Measurements from ENCODE around the gene NBR1.
"Not testable (repeated sequence)": the region's sequence is repeated elsewhere in the genome, so short reads cannot be mapped to it uniquely, and the experiment has no call there.

Gene NBR1

GRCh38 chr17:43153197-43153835 is 17.7 kb upstream of the NBR1 start:
- not testable (repeated sequence) for DNase-seq (ENCODE audit: low spot score)

GRCh38 chr17:43155666-43156065 is 15.3 kb upstream of the NBR1 start:
- no peak for DNase-seq (ENCODE audit: low spot score)

DNA sequence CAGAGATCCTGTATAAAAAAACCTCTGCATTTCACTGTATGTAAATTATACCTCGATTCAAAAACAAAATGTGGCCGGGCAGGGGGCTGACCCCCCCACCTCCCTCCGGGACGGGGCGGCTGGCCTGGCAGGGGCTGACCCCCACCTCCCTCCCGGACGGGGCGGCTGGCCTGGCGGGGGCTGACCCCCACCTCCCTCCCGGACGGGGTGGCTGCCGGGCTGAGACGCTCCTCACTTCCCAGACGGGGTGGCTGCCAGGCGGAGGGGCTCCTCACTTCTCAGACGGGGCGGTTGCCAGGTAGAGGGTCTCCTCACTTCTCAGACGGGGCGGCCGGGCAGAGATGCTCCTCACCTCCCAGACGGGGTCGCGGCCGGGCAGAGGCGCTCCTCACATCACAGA is 11.8 kb upstream of the NBR1 start:
- not testable (repeated sequence) for DNase-seq (ENCODE audit: low spot score)

DNA sequence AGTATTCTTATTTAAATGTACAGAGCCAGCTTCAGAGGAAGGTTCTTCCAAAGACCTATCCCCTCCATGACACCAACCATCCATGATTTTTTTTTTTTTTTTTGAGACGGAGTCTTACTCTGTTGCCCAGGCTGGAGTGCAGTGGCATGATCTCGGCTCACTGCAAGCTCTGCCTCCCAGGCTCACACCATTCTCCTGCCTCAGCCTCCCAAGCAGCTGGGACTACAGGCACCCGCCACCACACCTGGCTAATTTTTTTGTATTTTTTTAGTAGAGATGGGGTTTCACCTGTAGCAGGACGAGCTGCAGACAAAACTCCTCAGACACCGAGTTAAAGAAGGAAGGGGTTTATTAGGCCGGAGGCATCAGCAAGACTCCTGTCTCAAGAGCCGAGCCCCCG is 11.1 kb upstream of the NBR1 start:
- not testable (repeated sequence) for DNase-seq (ENCODE audit: low spot score)

- not testable (repeated sequence) for DNase-seq (ENCODE audit: low spot score)
These were observed 5.0 kb upstream of the NBR1 start for GRCh38 chr17:43165971-43166370.

GRCh38 chr17:43169561-43170139 is 1.4 kb upstream of the NBR1 start:
- DNase-seq (ENCODE audit: low spot score) = peak; percentile 14

GRCh38 chr17:43170140-43170765 is 761 bp upstream of the NBR1 start:
- DNase-seq (ENCODE audit: low spot score) = peak; percentile 97

- DNase-seq (ENCODE audit: low spot score) = peak; percentile 65
These were observed 823 bp downstream of the NBR1 start for GRCh38 chr17:43171586-43172487.

DNA sequence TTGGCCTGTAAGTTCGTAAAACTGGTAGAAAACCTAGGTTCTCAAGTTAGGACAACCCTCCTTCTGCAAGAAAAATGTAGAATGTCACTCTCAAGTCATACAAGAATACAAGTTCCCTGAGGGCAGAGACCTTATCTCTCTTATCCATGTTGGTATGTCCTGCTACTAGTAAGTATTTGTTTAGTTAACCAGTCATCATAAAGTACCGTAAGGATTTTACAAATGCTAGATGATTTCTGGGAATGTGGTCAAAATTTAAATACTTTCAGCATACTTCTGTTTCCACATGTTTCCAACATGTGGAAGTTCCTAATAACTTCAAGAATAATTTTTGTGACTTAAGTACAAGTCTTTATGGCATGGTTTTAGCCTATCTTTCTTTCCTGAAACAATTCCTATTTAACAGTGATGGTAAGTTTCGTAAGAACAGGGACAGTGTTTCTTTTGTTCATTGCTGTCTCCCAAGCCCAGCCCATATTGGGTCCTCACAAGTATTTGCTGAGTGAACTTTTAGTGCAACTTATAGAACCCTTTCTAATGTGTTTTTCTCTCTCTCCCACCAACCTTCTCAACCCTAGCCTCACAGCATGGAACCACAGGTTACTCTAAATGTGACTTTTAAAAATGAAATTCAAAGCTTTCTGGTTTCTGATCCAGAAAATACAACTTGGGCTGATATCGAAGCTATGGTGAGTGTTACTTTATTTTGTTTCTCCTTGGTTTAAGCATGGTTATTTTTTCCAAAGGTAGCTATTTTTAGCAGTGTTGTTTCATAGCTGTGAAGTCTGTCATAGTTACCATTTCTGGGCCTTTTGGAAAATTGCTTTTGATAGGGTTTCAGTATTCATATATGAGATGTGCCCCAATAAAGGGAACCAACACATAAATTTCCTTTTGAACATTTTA is 4.5 kb downstream of the NBR1 start:
- DNase-seq (ENCODE audit: low spot score) = peak; percentile 48

DNA sequence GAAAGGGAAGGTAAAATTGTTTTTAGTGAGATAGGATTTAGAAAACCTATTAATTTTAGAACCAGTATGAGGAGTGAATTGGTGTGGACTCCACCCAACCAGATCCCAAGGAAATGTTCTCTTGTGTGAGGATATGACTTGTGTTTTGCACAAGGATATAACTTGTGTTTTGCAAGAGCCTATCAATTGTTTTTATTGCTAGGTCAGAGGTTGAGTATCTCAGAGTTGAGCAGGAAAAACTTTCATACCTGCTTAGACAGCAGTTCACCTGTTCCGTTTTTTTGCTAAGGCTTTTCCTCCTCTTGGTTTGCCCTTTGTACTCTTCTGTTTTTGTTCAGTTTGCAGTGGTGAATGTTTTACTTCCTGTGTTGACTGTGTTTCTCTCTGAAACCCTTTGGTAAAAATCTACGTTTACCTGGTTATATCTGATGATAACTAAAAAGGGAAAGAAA is 5.1 kb downstream of the NBR1 start:
- DNase-seq (ENCODE audit: low spot score) = no peak

DNA sequence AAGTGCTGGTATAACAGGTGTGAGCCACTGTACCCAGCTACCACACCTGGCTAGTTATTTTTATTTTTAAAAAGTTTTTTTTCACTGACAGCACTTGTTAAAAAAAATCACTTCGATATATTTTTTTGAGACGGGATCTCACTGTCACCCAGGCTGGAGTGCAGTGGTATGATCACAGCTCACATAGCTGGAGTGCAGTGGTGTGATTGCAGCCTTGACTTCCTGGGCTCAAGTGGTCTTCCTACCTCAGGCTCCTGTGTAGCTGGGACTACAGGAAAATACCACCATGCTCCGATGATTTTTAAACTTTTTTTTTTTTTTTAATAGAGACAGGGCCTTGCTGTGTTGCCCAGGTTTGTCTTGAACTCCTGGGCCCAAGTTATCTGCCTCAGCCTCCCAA is 12.9 kb downstream of the NBR1 start:
- no peak for DNase-seq (ENCODE audit: low spot score)

DNA sequence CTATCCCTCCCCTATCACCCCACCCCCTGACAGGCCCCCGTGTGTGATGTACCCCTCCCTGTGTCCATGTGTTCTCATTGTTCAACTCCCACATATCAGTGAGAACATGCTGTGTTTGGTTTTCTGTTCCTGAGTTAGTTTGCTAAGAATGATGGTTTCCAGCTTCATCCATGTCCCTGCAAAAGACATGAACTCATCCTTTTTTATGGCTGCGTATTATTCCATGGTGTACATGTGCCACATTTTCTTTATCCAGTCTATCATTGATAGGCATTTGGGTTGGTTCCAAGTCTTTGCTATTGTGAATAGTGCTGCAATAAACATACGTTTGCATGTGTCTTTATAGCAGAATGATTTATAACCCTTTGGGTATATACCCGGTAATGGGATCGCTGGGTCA is 15.6 kb downstream of the NBR1 start:
- not testable (repeated sequence) for DNase-seq (ENCODE audit: low spot score)

DNA sequence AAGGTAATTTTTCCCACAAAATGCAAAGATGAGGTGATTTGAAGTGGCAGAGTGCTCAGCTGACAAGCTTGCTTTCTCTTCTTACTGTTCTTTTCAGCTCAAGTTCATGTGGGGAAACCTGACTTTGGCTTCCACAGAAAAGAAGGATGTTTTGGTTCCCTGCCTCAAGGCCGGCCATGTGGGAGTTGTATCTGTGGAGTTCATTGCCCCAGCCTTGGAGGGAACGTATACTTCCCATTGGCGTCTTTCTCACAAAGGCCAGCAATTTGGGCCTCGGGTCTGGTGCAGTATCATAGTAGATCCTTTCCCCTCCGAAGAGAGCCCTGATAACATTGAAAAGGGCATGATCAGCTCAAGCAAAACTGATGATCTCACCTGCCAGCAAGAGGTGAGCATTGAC is 22.2 kb downstream of the NBR1 start:
- DNase-seq (ENCODE audit: low spot score) = no peak

GRCh38 chr17:43199633-43200032 is 28.6 kb downstream of the NBR1 start:
- no peak for DNase-seq (ENCODE audit: low spot score)

GRCh38 chr17:43200127-43200526 is 29.1 kb downstream of the NBR1 start:
- no peak for DNase-seq (ENCODE audit: low spot score)

- not testable (repeated sequence) for DNase-seq (ENCODE audit: low spot score)
These were observed 32.0 kb downstream of the NBR1 start for GRCh38 chr17:43203013-43203412.

- DNase-seq (ENCODE audit: low spot score) = no peak
These were observed 39.6 kb downstream of the NBR1 start for GRCh38 chr17:43210576-43210975.

DNA sequence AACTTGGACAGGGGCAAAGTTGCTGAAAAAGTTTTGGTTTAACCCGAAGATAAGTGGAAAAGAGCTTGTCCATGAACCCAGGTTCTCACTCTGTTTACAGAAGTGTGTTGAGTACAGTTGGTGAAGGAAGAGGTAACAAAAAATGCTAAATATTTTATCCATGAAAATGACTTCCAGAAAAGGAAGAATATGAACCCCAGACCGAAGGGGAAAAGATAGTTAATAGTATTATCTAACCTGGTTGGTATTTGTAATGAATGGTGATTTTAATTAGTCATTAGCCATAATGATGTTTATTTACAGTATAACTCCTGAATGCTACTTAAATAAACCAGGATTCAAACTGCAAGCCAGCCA is 40.1 kb downstream of the NBR1 start:
- DNase-seq (ENCODE audit: low spot score) = no peak

DNA sequence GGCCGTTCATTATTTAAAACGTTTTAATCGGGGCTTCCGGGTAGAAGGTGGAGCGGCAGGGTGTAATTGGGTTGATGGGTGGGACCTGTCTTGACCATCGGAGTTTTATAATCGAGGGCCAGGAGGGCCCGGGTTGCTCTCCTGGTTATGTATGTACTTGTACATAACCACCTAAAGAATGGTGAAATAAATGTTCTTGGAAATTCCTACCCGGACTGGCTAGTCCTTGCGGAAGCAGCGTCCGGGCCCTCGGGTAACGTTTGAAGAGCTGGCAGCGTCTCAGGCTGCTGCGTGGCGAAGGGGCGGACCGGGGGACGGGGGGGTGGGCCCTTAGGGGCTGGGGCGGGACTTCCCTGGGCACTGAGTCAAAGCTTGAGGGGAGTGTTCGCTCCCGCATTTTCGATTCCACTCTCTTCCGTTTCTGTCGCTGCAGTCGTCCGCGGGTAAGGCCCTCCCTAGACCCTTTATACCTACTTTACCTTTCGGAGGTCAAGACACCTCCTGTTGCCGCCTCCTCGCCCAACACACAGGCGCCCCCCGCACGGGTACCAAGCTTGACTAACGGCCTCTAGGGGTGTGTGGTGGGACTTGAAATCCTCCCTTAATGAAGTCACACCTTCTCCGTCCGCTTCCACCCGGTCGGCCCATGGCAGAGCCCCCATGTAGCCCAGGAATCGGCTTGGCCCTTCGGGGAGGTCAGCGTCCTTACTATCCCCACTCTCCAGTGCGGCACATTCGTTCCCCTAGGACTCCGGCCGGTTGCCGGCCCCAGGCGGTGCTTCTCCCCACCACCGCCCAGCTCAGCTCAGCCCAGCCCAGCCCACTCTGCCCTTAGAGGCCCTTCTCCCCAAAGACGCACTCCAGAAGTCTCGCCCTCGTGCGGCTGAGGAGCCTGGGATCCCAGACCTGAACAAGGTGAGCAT is 40.7 kb downstream of the NBR1 start, which contains the start of gene TMEM106A:
Gene TMEM106A (plus strand): TSS at position 396 of the 923 bp plus-strand sequence. CDS start 1,167 bp downstream, outside the sequence.
- peak; percentile 95 for DNase-seq (ENCODE audit: low spot score)
